PC-3 (cell line): ENCODE measurements around the gene PPP1R12B.

ENCODE experiments used
- EZH2 ChIP-seq: fragments of 300-600 bp; sonication (generic); IDR thresholded peaks from one replicate; pipeline ENCODE4 v1.6.1; 2017; ENCODE audit warnings: antibody characterized with exemption, mild to moderate bottlenecking, low read length; ENCODE audit not compliant: unreplicated experiment
- TF ChIP-seq, protein P1 (sequence below): fragments of 300-600 bp; sonication (generic); conservative IDR thresholded peaks from 2 replicates; pipeline ENCODE4 v1.5.1; 2017; ENCODE audit warnings: antibody characterized with exemption, low read depth, mild to moderate bottlenecking, low read length

DNA sequence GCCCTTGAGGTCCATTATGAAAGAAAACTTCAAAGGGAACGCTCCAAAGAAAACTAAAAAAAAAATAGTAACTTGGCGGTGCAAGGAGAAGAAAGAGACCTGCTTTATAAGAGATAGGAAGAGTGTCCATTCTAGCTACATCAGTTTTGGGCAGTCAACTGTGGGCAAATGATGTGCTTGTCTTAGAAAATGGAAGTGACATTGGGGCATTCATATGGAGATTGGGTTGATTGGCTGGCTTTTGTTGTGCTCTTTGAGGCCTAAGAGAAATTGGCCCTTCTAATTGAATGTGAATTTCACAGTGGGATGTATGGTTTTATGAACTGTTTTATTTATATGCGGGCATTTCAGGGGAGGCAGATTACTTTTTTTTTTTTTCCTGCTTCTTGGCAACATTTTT lies 13.2 kb downstream of the PPP1R12B start:
- TF ChIP-seq, protein P1, sequence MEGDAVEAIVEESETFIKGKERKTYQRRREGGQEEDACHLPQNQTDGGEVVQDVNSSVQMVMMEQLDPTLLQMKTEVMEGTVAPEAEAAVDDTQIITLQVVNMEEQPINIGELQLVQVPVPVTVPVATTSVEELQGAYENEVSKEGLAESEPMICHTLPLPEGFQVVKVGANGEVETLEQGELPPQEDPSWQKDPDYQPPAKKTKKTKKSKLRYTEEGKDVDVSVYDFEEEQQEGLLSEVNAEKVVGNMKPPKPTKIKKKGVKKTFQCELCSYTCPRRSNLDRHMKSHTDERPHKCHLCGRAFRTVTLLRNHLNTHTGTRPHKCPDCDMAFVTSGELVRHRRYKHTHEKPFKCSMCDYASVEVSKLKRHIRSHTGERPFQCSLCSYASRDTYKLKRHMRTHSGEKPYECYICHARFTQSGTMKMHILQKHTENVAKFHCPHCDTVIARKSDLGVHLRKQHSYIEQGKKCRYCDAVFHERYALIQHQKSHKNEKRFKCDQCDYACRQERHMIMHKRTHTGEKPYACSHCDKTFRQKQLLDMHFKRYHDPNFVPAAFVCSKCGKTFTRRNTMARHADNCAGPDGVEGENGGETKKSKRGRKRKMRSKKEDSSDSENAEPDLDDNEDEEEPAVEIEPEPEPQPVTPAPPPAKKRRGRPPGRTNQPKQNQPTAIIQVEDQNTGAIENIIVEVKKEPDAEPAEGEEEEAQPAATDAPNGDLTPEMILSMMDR = no peak
- TF ChIP-seq EZH2 = no peak
